Astrocyte (in vitro differentiated cells and primary cell): Measurements from ENCODE around the gene PLK3.

Experiments used
- EZH2 ChIP-seq: IDR thresholded peaks from 2 replicates; pipeline ENCODE4 v1.6.1; 2012; ENCODE audit warnings: mild to moderate bottlenecking, low read length, inconsistent platforms; ENCODE audit not compliant: insufficient read depth
- TF ChIP-seq, protein P1 (sequence below): IDR thresholded peaks from 2 replicates; pipeline ENCODE4 v1.5.1; 2011; ENCODE audit warnings: low read depth, mild to moderate bottlenecking, inconsistent platforms, low read length, moderate library complexity; ENCODE audit not compliant: insufficient read depth

DNA sequence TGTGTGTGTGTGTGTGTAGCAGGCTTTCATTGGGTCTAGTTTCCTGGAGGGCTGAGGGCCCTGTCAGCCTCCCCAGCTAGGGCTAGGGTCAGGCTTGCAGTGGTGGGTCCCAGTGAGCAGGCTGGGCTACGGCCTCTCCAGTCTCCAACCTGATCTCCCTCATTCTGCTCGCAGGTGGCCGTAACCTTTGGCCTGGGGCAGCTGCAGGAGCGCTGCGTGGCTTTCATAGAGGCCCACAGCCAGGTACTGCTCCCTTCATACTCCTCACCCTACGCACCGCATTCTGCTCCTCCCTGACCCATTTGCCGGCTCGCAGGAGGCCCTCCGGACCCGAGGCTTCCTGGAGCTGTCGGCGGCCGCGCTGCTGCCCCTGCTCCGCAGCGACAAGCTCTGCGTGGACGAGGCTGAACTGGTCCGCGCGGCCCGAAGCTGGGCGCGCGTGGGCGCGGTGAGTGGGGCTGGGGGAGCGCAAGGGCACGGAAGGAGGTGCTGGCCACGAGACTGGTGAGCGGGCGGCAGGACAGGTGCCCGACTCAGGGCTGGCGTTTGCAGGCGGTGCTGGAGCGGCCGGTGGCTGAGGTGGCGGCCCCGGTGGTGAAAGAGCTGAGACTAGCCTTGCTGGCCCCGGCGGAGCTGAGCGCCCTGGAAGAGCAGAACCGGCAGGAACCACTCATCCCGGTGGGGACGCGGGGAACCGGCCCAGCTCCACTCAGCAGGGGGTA lies 12.8 kb downstream of the PLK3 start:
- TF ChIP-seq, protein P1, sequence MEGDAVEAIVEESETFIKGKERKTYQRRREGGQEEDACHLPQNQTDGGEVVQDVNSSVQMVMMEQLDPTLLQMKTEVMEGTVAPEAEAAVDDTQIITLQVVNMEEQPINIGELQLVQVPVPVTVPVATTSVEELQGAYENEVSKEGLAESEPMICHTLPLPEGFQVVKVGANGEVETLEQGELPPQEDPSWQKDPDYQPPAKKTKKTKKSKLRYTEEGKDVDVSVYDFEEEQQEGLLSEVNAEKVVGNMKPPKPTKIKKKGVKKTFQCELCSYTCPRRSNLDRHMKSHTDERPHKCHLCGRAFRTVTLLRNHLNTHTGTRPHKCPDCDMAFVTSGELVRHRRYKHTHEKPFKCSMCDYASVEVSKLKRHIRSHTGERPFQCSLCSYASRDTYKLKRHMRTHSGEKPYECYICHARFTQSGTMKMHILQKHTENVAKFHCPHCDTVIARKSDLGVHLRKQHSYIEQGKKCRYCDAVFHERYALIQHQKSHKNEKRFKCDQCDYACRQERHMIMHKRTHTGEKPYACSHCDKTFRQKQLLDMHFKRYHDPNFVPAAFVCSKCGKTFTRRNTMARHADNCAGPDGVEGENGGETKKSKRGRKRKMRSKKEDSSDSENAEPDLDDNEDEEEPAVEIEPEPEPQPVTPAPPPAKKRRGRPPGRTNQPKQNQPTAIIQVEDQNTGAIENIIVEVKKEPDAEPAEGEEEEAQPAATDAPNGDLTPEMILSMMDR = no peak
- no peak for TF ChIP-seq EZH2
